H1 (cell line): ENCODE results near the gene EXOC5. TPM values are rescaled to one million over a fixed set of nuclear protein-coding genes. Genes with fewer than 3 reads are reported as not detected.

Source experiments
- CTCF ChIA-PET: fragments of 300-600 bp; sonication (Branson Sonifier 250); formaldehyde crosslinking; loops from one replicate; lab custom pipeline; 2021; ENCODE audit not compliant: partially characterized antibody; lab: Charles Lee
- POLR2A ChIA-PET: fragments of 300-600 bp; sonication (Branson Sonifier 250); formaldehyde crosslinking; loops from one replicate; lab custom pipeline; 2021; ENCODE audit warnings: inconsistent platforms; ENCODE audit not compliant: partially characterized antibody; lab: Charles Lee
- DNase-seq, 2 experiments: peaks; one replicate each; pipeline versions ENCODE4 v3.0.0 to v3.0.0-alpha.2; 2010 to 2022; ENCODE audit warnings: low spot score in 2 of 2, low read depth in 1 of 2, mixed read lengths in 1 of 2
- FAIRE-seq: peaks from 2 replicates; lab custom pipeline; 2011; peaks lifted over from hg19 to GRCh38; lab: Jason Lieb, UNC
- H2AFZ ChIP-seq: 2 replicates; pipeline ENCODE4 v1.8.1; 2012; ENCODE audit warnings: low read length, inconsistent platforms
- H2AK5ac ChIP-seq: 2 replicates; pipeline ENCODE4 v1.6.1; 2013; ENCODE audit warnings: low read depth, low read length
- H2BK120ac ChIP-seq: replicated peaks from 2 replicates; pipeline ENCODE3; 2013; ENCODE audit warnings: low read depth, low read length, inconsistent platforms
- H2BK12ac ChIP-seq: 2 replicates; pipeline ENCODE4 v1.6.1; 2013; ENCODE audit warnings: low read depth, low read length
- H2BK15ac ChIP-seq: 2 replicates; pipeline ENCODE4 v1.6.1; 2013; ENCODE audit warnings: low read length
- H2BK20ac ChIP-seq: 2 replicates; pipeline ENCODE4 v1.6.1; 2013; ENCODE audit warnings: low read length
- H2BK5ac ChIP-seq: 2 replicates; pipeline ENCODE4 v1.6.1; 2013; ENCODE audit warnings: low read depth, low read length
- H3K14ac ChIP-seq: 2 replicates; pipeline ENCODE4 v1.6.1; 2013; ENCODE audit warnings: inconsistent platforms; ENCODE audit not compliant: insufficient read length
- H3K18ac ChIP-seq: 2 replicates; pipeline ENCODE4 v1.6.1; 2013; ENCODE audit warnings: low read length; ENCODE audit errors: extremely low read depth
- H3K23ac ChIP-seq: 2 replicates; pipeline ENCODE4 v1.6.1; 2013; ENCODE audit warnings: inconsistent platforms; ENCODE audit not compliant: insufficient read length
- H3K23me2 ChIP-seq: 2 replicates; pipeline ENCODE4 v1.6.1; 2013; ENCODE audit warnings: low read depth, low read length
- H3K27ac ChIP-seq: 2 replicates; pipeline ENCODE4 v1.6.1; 2011; ENCODE audit warnings: low read depth, low read length, inconsistent platforms
- H3K27me3 ChIP-seq, 4 experiments: replicated peaks in 1 of 4; 1 replicate in 1 of 4; 2 replicates in 3 of 4; pipeline versions ENCODE4 v1.6.1 to v1.8.1; 2011 to 2013; ENCODE audit warnings: low read length in 3 of 4, mild to moderate bottlenecking in 3 of 4, inconsistent platforms in 2 of 4, mixed read lengths in 2 of 4, moderate library complexity in 1 of 4; ENCODE audit not compliant: control insufficient read depth in 3 of 4, insufficient read depth in 3 of 4; ENCODE audit errors: extremely low read depth in 1 of 4
- H3K36me3 ChIP-seq, 4 experiments: 2 replicates each; pipeline versions ENCODE4 v1.6.1 to v1.8.1; 2011 to 2013; ENCODE audit warnings: mild to moderate bottlenecking in 4 of 4, low read length in 3 of 4, moderate library complexity in 2 of 4, control low read depth in 1 of 4, inconsistent platforms in 1 of 4; ENCODE audit not compliant: insufficient read depth in 4 of 4, control insufficient read depth in 2 of 4
- H3K4ac ChIP-seq: replicated peaks from 2 replicates; pipeline ENCODE3; 2013; ENCODE audit warnings: low read length, low read depth, mixed read lengths, inconsistent platforms; ENCODE audit not compliant: insufficient read length
- H3K4me1 ChIP-seq, 4 experiments: replicated peaks in 1 of 4; 1 replicate in 1 of 4; 2 replicates in 3 of 4; pipeline versions ENCODE4 v1.6.1 to v1.8.1; 2011 to 2013; ENCODE audit warnings: low read length in 3 of 4, inconsistent platforms in 2 of 4, mixed read lengths in 1 of 4; ENCODE audit not compliant: insufficient read depth in 4 of 4, control insufficient read depth in 3 of 4
- H3K4me2 ChIP-seq, 2 experiments: 2 replicates each; pipeline versions ENCODE4 v1.6.1 to v1.8.1; 2011 to 2013; ENCODE audit warnings: low read depth in 2 of 2, low read length in 2 of 2, control low read depth in 1 of 2, inconsistent platforms in 1 of 2, mild to moderate bottlenecking in 1 of 2; ENCODE audit not compliant: insufficient read depth in 1 of 2
- H3K4me3 ChIP-seq, 4 experiments: fragments of 200-600, 300-600 bp in 1 of 4; sonication (generic), shearing (Covaris generic), sonication (Bioruptor Twin) in 1 of 4; 2 replicates each; pipeline versions ENCODE4 v1.5.1 to v1.8.1; 2011 to 2016; ENCODE audit warnings: low read length in 4 of 4, low read depth in 3 of 4, control low read depth in 2 of 4, inconsistent platforms in 2 of 4, mild to moderate bottlenecking in 2 of 4, mixed read lengths in 1 of 4, moderate library complexity in 1 of 4; ENCODE audit not compliant: insufficient read depth in 2 of 4; ENCODE audit errors: extremely low read depth in 1 of 4
- H3K56ac ChIP-seq: replicated peaks from 2 replicates; pipeline ENCODE3; 2013; ENCODE audit warnings: low read depth, mild to moderate bottlenecking, mixed read lengths, low read length, inconsistent platforms; ENCODE audit not compliant: insufficient read length
- H3K79me1 ChIP-seq: 2 replicates; pipeline ENCODE4 v1.6.1; 2013; ENCODE audit warnings: low read depth, low read length, control low read depth
- H3K79me2 ChIP-seq, 2 experiments: 2 replicates each; pipeline versions ENCODE4 v1.6.1 to v1.8.1; 2012 to 2013; ENCODE audit warnings: low read length in 2 of 2, mild to moderate bottlenecking in 2 of 2, inconsistent platforms in 1 of 2; ENCODE audit not compliant: insufficient read depth in 2 of 2, control insufficient read depth in 1 of 2
- H3K9ac ChIP-seq, 4 experiments: replicated peaks in 1 of 4; 1 replicate in 1 of 4; 2 replicates in 3 of 4; pipeline versions ENCODE4 v1.6.1 to v1.8.1; 2011 to 2013; ENCODE audit warnings: low read depth in 3 of 4, low read length in 3 of 4, control low read depth in 2 of 4, mild to moderate bottlenecking in 2 of 4, moderate library complexity in 2 of 4, inconsistent platforms in 1 of 4; ENCODE audit errors: extremely low read depth in 1 of 4
- H3K9me3 ChIP-seq, 2 experiments: 2 replicates each; pipeline versions ENCODE4 v1.6.1 to v1.8.1; 2012 to 2013; ENCODE audit warnings: mild to moderate bottlenecking in 2 of 2, moderate library complexity in 2 of 2, control low read depth in 1 of 2, inconsistent platforms in 1 of 2, low read depth in 1 of 2, low read length in 1 of 2, mixed read lengths in 1 of 2; ENCODE audit not compliant: insufficient read depth in 2 of 2
- H4K20me1 ChIP-seq, 2 experiments: replicated peaks in 1 of 2; 2 replicates each; pipeline versions ENCODE3 to v1.8.1; 2011 to 2013; ENCODE audit warnings: inconsistent platforms in 2 of 2, low read length in 2 of 2, mild to moderate bottlenecking in 1 of 2; ENCODE audit not compliant: insufficient read depth in 2 of 2, control insufficient read depth in 1 of 2
- H4K5ac ChIP-seq: 2 replicates; pipeline ENCODE4 v1.6.1; 2013; ENCODE audit warnings: low read length, low read depth, mixed read lengths, inconsistent platforms; ENCODE audit not compliant: insufficient read length
- H4K8ac ChIP-seq: 2 replicates; pipeline ENCODE4 v1.8.0; 2013; ENCODE audit warnings: mild to moderate bottlenecking, moderate library complexity, low read length, inconsistent platforms; ENCODE audit not compliant: insufficient read depth; ENCODE audit errors: extremely low read depth
- H4K91ac ChIP-seq: replicated peaks from 2 replicates; pipeline ENCODE3; 2013; ENCODE audit warnings: low read length, mixed read lengths, inconsistent platforms; ENCODE audit not compliant: insufficient read length
- KDM4A ChIP-seq: IDR thresholded peaks from one replicate; pipeline ENCODE4 v1.7.1; 2012; ENCODE audit warnings: low read depth, mild to moderate bottlenecking, moderate library complexity, low read length, inconsistent platforms; ENCODE audit not compliant: severe bottlenecking
- RBBP5 ChIP-seq: IDR thresholded peaks from 2 replicates; pipeline ENCODE4 v1.7.1; 2012; ENCODE audit warnings: low read depth, mild to moderate bottlenecking, inconsistent platforms, low read length, moderate library complexity, borderline replicate concordance
- whole genome bisulfite sequencing, 2 experiments: shearing (Covaris generic) in 1 of 2; methylation state at CpG; one replicate each; pipeline versions ENCODE4 v1.1.6 to v1.1.7; 2013 to 2015; ENCODE audit warnings: low lambda C conversion rate in 2 of 2, mixed read lengths in 2 of 2, inconsistent platforms in 1 of 2, low coverage in 1 of 2, missing lambda C conversion rate in 1 of 2; ENCODE audit not compliant: insufficient replicate concordance in 2 of 2, insufficient coverage in 1 of 2, insufficient read length in 1 of 2; ENCODE audit errors: extremely low coverage in 1 of 2, missing lambda C conversion rate in 1 of 2; 5-methylcytosine and 5-hydroxymethylcytosine counted together
- polyA plus RNA-seq, 7 experiments: library from polyadenylated mRNA; depleted of rRNA in 3 of 7; stranded (reverse) in 5 of 7; unstranded in 2 of 7; fragments of >200 nt in 5 of 7; fragments of 200-250 nt in 2 of 7; gene quantifications; 1 replicate in 5 of 7; 2 replicates in 1 of 7; 4 replicates in 1 of 7; pipeline versions ENCODE4 v1.2.1 to v1.2.3, GENCODE V29; 2011 to 2013; ENCODE audit warnings: missing spikeins in 2 of 7, mixed read lengths in 2 of 7
- total RNA-seq: library from RNA; stranded (reverse); fragmentation: NEBNext Ultra II Directional; extraction: Animal tissue kit (Norgen Biotek cat#: 25700); gene quantifications from 2 replicates; pipeline ENCODE4 v1.2.1, GENCODE V29; 2021

Gene EXOC5
- total and polyA plus RNA-seq, 2 of the 8 experiments (the other 6 are each of a cell fraction or from before 2014, with no cell fraction given), result 23.0 to 86.7 TPM

DNA sequence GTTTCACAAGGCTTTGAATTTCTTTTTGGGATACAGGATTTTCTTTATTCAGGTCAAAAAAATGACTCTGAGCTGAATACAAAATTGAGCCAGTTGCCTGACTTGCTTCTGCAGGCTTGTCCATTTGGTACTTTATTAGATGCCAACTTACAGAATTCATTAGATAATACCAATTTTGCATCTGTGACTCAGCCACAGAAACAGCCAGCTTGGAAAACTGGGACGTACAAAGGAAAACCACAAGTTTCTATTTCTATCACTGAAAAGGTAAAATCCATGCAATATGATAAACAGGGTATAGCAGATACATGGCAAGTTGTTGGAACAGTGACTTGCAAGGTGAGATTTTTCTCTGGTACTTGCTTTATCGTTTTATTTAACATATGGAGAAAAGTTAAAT, 5.8 kb upstream of the EXOC5 start:
- peaks cover 0 to 5% of the 10 kb centered on the region in 2 experiments for H4K20me1 ChIP-seq
- no peak overlapping the region for H3K4ac ChIP-seq
- H3K79me2 ChIP-seq, result peaks cover 10 to 61% of the 10 kb centered on the region in 2 experiments; a peak in 3 of 4 replicates
- no peak overlapping the region for H2BK12ac ChIP-seq
- H3K79me1 ChIP-seq, result no peaks in the 10 kb centered on the region
- no peaks in the 10 kb centered on the region for H3K27me3 ChIP-seq
- H3K18ac ChIP-seq, result no peak overlapping the region
- no peak overlapping the region for H3K23ac ChIP-seq
- H4K91ac ChIP-seq, result no peak overlapping the region
- H3K4me2 ChIP-seq, result no peak overlapping the region
- no peak overlapping the region for H2BK20ac ChIP-seq
- WGBS, 2 experiments, result 88% methylated on average over 2 of the region's 2 CpGs; no CpG with 5 or more reads in 1 of the 2 experiments
- FAIRE-seq, result no peak
- H3K14ac ChIP-seq, result no peak overlapping the region
- ChIA-PET CTCF (interaction anchor here (0.8 kb wide), 1 partner anchor 15 kb away, joined by 4 read pairs; no protein-coding TSS in a partner anchor), POLR2A (interaction anchor here (0.7 kb wide), 1 partner anchor 9 kb away, joined by 3 read pairs; no protein-coding TSS in a partner anchor)
- H3K56ac ChIP-seq, result no peak overlapping the region
- no peaks in the 10 kb centered on the region for H3K9me3 ChIP-seq
- no peak overlapping the region for H3K4me3 ChIP-seq
- H4K5ac ChIP-seq, result no peak overlapping the region
- no peak overlapping the region for H2BK15ac ChIP-seq
- peaks cover 0 to 28% (median 10%) of the 10 kb centered on the region in 4 experiments; a peak in 6 of 8 replicates for H3K36me3 ChIP-seq
- H2AK5ac ChIP-seq, result no peak overlapping the region
- no peaks in the 10 kb centered on the region for H3K23me2 ChIP-seq
- no peak overlapping the region for H3K27ac ChIP-seq
- H2AFZ ChIP-seq, result no peak overlapping the region
- no peak overlapping the region for H2BK5ac ChIP-seq
- H3K9ac ChIP-seq, result no peak overlapping the region
- H3K4me1 ChIP-seq, result no peaks in the 10 kb centered on the region; a peak in 1 of 7 replicates
- H4K8ac ChIP-seq, result no peak overlapping the region
- no peak for DNase-seq
- H2BK120ac ChIP-seq, result no peak overlapping the region
- TF ChIP-seq KDM4A (no peak), RBBP5 (no peak)
